KBM-7 (cell line): ENCODE data around the gene TRIM15.
A peak's percentile ranks its signal among the peaks of the same experiment; 100 is the strongest.
"Not testable (repeated sequence)": the region's sequence is repeated elsewhere in the genome, so short reads cannot be mapped to it uniquely, and the experiment has no call there.

Experiments
- DNase-seq: peaks from one replicate; pipeline ENCODE4 v3.0.0-alpha.2; 2015
- in situ Hi-C: fragments of 300-500 bp; cut with MboI; formaldehyde crosslinking; loops from 2 replicates; pipeline ENCODE4 v1.14.3; 2020; ENCODE audit warnings: low sequenced_read_pairs, low pct_unique_long_range_greater_than_20kb, mixed read lengths

TRIM15 gene

DNA sequence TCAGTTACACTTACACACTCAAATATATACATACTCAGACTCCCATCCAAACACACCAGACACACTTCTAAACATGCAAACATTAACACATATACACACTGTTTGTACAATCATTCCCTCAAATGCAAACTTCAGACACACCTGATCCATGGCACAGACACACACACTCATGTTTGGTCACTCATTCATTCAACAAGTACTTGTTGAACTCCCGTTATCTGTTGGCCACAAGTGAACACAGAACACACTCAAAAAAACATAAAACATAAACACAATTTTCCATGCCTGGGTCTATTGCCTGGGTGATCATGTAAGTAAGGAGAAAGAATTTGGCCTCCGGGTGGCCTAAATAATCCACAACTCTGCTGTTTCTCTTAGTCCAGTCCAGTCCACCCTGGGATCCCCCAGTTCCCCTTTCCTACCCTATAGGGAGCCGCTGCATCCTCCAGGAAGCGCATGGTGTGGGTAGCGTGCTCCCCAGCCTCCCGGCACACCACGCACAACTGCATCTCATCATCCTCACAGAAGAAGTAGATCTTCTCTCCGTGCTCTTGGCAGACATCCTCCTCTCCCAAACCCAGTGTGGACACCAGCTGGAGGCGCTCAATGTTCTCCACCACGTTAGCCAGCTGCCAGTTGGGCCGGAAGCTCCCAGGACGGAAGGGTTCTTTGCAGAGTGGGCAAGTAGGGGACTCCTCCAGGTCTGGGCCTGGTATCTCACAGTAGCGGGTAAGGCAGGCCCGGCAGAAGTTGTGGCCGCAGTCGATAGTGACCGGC is 3.1 kb upstream of the TRIM15 start:
- in situ Hi-C loops, result no loop called here
- no peak for DNase-seq

DNA sequence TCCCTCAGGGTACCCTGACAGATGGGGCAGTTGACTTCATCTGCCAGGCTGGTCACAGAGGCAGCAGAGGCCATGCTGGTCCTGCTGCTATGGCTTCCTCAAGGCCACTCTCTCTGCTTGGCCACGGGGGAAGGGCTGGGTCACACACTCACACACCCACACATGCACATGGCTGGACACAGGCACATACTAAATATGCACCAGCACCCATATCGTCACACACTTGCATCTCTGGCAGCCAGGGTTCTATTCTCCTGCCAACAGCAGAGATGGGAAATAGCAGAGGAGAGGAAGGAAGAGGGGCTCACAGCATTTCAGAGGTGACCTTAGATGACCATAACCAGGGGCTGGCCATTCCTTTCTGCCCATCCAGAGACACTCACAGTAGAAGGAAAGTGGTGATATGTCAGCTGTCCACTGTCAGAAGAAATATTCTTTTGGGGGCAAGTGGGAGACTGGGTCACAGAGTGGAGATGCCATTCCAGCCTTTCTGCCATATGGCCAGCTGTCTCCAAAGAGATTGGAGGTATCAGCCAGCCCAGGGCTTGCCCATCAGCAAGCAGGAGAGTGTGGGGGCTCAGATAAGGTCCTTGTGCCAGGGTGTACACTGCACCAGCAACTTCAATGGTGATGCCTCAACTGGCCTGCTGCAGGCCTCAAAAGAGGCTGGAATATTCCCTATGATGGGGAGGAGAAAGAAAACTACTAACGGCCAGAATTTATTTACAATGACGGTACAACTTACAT is 2.4 kb upstream of the TRIM15 start, which contains the start of gene TRIM10:
Gene TRIM10 (minus strand): TSS at position 427 of the 747 bp plus-strand sequence. CDS start 353 bp downstream, at position 74.
- no peak for DNase-seq
- in situ Hi-C loops, result no loop called here

DNA sequence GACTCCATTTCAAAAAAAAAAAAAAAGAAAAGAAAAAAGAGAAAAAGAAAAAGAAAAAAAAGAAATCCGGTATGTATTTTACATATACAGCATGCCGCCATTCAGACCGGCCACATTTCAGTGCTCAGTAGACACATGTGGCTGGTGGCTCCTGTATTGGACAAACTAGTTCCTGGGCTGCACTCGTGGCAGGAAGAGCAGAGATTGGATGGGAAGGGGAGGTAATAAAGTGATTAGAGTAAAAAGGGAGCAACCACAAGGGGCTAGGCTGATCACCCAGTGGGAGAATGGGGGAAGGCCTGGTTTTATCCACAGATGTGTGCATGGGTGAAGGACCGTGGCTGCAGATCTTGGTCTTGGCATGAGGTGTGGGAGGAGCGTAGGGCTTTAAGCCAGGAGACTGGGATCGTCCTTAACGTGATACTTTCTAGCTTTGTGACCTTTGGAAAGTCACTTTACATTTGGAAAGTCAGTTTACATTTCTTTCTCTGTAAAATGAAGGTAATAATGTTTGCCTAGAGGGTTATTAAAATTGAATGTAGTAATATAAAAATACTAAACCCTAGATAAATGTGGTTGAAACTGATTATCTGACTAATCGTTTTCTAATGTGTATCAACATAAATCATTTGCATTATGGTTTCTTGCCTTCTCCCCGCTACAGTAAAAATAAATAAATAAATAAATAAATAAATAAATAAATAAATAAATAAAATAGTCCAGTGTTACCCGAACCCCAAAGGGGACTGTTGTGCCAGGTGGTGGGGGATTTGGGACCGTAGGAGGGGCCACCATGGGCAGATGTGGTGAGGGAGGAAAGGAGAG is 869 bp upstream of the TRIM15 start:
- in situ Hi-C loops, result no loop called here

DNA sequence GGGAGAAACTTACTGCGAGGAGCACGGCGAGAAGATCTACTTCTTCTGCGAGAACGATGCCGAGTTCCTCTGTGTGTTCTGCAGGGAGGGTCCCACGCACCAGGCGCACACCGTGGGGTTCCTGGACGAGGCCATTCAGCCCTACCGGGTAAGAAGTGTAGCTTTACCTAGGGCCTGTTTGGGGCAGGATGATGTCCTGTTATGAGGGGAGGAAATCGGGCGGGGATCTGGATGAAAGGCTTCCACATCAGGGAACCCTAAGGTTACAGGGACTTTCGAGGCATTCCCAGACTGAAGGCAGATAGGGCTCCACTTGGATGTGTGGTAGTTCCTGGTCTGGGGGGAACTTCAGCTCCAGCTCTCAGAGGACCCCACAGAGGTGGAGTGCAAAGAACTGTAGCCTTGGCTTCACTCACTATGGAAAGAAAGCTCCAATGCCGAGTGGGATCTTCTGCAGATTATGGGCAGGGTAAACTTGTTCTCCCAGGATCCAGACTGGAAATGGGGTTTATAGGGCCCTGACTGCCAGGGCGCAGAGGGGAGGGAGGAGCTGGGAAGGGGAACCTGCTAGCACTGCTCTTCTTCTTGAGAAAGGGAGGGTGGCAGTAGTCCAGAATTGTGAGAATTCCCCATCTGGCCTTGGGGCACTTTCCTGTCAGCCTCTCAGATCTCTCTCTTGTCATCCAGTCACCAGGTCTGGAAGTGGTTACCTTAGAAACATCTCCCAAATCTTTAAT is 740 bp downstream of the TRIM15 start:
- in situ Hi-C loops, result no loop called here

More for the DNA sequence above, 869 bp upstream of the TRIM15 start:
- no peak for DNase-seq

DNA sequence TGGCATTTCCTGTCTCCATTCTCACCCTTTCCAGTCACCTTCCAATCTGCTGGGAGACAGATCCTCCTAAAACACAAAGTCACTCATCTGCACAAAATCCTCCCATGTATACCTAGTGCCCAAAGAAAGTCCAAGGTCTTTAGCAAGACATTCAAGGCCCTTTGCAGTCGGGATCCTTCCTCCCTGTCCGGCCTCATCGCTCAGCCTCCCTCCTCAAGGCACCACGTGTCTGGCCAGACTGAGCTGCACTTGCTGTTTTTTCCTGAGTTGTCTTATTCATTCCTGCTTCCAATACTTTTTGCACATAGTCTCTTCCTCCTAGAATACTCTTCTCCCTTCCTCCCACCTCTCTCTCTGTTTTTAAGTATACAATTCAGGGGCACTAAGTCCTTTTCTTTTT is 1.4 kb downstream of the TRIM15 start:
- in situ Hi-C loops, result no loop called here
- no peak for DNase-seq

More for the DNA sequence above, 740 bp downstream of the TRIM15 start:
- DNase-seq, result no peak

DNA sequence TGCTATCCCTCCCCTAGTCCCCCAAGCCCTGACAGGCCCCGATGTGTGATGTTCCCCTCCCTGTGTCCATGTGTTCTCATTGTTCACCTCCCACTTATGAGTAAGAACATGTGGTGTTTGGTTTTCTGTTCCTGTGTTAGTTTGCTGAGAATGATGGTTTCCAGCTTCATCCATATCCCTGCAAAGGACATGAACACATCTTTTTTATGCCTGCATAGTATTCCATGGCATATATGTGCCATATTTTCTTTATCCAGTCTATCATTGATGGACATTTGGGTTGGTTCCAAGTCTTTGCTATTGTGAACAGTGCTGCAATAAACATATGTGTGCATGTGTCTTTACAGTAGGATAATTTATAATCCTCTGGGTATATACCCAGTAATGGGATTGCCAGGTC is 1.9 kb downstream of the TRIM15 start:
- in situ Hi-C loops, DNase-seq: not testable (repeated sequence)

DNA sequence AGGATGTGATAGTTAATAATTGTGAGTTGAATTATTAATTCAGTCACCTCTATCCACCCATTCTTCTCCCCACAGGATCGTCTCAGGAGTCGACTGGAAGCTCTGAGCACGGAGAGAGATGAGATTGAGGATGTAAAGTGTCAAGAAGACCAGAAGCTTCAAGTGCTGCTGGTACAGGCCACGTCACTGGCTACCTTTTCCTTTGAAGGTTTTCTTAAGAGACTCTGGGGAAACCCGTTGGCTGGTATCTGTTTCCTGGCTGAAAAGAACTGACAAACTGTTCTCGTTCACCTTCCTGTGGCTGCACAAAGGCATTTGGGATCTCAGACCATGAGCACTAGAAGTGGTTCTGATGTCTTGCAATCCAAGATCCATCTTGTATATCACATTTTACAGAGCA is 3.8 kb downstream of the TRIM15 start:
- DNase-seq, result no peak
- in situ Hi-C loops, result no loop called here

DNA sequence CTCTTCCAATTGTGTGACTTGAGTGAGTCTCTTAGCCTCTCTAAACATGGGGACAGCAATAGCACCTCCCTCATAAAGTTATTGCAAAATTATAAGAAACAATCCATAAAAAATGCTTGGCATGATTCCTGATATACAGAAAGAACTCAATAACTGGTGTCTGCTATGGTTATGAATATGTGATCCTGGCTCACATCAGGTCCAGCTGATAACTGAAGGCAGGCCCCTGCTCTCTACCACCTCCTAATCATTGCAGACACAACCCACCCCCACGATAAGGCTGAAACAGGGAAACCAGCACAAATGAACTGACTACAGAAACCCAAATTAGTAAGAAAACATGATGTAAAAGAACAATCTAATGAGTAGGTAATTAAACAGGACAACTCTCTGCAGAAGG is 5.4 kb downstream of the TRIM15 start:
- in situ Hi-C loops, result no loop called here
- no peak for DNase-seq

DNA sequence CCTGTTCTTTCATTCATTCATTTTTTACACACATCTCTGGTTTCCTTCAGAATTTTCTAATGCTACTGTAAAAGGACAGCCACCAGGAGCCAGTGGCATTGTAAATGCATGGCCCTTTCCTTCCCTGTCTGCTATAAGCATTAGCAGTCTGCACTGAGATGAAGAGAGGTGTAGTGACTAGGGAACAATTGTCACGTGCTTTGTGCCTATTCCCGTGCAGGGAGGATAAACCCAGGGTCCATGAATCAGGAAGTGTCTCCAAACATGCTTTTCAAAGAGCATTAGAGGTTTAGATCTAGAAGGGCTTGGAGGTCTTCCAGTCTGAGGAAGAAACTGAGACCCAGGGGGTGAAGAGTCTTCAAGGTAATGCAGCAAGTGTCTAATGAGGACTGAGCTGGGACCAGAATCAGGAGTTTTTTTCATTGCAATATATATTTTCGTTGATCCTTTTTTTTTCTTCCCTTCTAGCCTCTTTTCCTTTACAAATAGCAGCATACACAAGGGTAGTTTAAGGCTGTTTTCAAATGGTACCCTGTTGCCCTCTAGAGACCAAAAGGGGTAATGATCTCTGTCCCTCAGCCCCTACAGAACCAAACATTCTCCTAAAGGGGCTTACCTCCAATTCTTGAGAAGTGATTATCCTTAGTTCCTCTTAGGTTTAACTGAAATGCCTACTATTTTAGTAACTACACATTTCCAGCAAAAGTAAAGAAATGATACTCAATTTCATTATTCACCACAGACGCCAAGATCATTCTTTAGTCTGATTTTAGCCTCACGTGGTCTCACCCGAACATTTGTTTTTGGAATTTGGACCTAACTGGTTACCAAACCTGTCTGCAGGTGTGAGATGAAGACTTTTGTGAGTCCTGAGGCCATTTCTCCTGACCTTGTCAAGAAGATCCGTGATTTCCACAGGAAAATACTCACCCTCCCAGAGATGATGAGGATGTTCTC is 6.6 kb downstream of the TRIM15 start:
- in situ Hi-C loops, result no loop called here
- peak; percentile 90 for DNase-seq

DNA sequence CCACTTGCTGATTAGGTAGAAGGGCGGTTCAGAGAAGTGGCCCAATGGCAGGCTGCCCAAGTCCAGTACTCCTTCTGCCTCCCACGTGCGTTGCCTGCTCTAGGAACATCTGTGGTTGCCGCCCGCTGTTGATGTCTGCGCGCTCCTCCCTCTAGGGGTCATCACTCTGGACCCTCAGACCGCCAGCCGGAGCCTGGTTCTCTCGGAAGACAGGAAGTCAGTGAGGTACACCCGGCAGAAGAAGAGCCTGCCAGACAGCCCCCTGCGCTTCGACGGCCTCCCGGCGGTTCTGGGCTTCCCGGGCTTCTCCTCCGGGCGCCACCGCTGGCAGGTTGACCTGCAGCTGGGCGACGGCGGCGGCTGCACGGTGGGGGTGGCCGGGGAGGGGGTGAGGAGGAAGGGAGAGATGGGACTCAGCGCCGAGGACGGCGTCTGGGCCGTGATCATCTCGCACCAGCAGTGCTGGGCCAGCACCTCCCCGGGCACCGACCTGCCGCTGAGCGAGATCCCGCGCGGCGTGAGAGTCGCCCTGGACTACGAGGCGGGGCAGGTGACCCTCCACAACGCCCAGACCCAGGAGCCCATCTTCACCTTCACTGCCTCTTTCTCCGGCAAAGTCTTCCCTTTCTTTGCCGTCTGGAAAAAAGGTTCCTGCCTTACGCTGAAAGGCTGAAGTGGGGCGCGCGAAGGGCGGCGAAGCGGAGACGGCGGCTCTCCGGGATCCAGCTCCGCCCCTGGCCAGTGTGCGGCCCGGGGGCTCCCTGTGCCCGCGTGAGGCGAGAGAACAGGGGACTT is 8.5 kb downstream of the TRIM15 start:
- DNase-seq, result no peak
- in situ Hi-C loops, result no loop called here

DNA sequence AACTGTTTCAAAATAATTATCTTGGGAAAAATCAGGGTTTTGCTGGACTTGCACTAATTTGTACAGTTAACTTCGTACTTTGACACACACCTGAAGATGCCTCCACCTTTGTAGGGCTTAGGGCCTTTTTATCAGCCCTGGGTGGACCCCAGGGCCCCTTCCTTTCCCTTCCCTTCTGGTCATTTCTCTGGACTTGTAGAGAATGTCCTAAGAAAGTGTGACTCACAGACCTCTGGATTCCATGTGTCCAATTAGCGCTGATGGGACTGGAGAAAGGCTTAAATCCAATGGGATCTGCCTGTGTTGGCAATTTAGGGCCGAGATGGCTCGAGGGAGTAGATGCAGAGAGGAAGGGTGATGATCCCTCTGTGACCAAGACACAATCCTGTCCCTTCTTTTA is 9.3 kb downstream of the TRIM15 start:
- in situ Hi-C loops, result no loop called here

DNA sequence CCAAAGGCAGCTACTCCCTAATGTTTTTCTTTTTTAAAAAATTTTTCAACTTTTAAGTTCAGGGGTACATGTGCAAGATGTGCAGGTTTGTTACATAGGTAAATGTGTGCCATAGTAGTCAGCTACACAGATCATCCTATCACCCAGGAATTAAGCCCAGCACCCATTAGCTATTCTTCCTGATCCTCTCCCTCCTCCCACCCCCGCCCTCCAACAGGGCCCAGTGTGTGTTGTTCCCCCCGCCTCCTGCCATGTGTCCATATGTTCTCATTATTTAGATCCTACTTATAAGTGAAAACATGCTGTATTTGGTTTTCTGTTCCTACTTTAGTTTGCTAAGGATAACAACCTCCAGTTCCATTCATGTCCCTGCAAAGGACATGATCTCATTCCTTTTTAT is 12.4 kb downstream of the TRIM15 start:
- in situ Hi-C loops, result no loop called here
- DNase-seq, result no peak

More for the DNA sequence above, 9.3 kb downstream of the TRIM15 start:
- DNase-seq, result no peak

DNA sequence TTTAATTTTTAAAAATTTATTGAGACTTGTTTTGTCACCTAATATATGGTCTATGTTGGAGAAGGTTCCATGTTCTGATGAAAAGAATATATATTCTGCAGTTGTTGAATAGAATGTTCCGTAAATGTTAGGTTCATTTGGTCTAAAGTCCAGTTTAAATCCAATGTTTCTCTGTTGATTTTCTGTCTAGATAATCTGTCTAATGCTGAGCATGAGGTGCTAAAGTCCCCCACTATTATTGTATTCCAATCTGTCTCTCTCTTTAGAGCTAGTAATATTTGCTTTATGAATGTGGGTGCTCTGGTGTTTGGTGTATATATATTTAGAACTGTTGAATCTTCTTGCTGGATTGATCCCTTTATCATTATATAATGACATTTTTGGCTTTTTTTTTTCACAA is 15.5 kb downstream of the TRIM15 start:
- DNase-seq, result no peak
- in situ Hi-C loops, result no loop called here

DNA sequence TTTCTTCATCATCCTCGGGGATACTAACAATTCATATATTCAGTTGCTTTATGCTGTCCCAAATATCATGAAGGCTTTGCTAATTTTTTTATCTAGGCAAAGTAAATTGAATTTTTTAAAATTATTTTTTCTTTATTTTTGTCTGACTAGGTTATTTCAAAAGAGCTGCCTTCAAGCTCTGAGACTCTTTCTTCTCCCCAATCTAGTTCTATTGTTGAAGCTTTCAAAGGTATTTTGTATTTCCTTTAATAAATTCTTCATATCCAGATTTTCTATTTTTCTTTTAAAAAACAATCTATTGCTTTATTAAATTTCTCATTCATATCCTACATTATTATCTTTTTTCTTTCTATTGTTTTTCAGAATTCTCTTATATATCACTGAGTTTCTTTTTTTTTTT is 16.8 kb downstream of the TRIM15 start:
- in situ Hi-C loops, result no loop called here
- DNase-seq, result no peak

DNA sequence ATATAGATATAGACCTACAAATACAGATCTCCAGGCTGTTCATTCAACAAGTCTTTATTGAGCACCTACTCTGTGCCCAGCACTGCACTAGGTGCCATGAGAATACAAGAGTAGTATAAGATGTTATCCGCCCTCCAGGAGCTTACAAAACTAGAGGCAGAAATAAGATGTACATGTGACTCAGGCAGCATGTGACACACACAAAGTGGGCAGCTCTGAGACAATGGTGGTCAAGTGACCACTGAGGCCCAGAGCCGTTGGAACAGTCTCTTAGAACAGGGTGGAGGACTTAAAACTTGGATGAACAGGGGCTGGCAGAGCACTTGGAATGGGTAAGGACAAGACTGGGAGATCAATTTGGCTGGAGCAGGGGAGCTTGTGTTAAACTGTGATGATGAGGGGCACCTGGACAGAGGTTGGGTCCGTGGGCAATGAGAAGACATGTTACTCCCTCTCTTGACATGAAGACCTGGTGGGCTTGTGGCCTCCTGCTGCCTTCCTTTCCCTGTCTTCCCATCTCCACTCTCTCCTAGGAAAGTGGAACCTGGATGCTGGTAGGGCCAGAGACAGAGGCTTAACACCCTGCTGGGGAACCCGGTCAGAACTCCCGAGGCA is 21.2 kb downstream of the TRIM15 start:
- no peak for DNase-seq
- in situ Hi-C loops, result no loop called here

DNA sequence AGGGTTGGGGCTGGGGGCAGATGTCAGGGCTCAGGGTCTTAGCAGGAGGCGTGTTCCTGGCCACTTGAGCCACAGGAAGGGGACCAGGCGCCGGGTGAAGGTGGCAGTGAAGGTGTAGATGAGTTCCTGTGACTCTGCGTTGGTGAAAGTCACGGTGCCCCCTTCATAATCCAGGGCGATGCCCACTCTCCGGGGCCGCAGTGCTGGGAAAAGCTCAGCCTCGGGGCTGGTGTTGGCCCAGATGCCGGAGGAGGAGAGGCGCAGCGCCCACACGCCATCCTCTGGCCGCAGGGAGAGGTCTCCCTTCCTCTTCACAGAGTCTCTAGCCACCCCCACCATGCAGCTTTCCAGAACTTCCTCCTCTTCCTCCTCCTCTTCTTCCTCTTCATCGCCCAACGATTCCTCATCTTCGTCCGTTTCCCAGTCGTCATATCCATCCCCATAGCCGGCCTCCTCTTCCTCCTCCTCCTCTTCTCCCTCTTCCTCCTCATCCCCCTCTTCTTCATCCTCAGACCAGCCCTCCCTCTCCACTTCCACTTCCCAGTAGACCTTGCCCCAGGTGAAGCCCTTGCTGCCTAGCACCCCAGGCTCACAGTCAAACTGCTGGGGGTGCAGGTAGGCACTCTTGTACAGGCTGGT is 22.6 kb downstream of the TRIM15 start:
- in situ Hi-C loops, result no loop called here
- no peak for DNase-seq
